ENCODE measurements around the gene LYSMD3.

DNA sequence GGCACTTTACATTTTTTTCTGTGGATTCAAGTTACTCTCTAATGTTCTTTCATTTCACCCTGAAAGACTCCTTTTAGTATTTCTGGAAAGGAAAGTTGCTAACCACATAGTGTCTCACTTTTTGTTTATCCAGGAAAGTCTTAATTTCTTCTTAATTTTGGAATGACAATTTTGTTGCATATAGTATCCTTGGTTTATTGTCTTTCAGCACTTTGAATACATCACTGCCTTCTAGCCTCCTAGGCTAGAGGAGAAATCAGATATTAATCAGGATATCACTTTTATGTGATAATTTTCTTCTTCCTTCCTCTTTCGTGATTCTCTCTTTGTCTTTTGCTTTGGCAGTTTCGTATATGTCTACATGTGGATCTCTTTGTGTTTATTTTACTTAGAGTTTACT lies 40.6 kb upstream of the LYSMD3 start:
- TF ChIP-seq, protein P1, sequence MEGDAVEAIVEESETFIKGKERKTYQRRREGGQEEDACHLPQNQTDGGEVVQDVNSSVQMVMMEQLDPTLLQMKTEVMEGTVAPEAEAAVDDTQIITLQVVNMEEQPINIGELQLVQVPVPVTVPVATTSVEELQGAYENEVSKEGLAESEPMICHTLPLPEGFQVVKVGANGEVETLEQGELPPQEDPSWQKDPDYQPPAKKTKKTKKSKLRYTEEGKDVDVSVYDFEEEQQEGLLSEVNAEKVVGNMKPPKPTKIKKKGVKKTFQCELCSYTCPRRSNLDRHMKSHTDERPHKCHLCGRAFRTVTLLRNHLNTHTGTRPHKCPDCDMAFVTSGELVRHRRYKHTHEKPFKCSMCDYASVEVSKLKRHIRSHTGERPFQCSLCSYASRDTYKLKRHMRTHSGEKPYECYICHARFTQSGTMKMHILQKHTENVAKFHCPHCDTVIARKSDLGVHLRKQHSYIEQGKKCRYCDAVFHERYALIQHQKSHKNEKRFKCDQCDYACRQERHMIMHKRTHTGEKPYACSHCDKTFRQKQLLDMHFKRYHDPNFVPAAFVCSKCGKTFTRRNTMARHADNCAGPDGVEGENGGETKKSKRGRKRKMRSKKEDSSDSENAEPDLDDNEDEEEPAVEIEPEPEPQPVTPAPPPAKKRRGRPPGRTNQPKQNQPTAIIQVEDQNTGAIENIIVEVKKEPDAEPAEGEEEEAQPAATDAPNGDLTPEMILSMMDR (optimal IDR thresholded peaks at IDR 0.05 in 1 of 3, IDR thresholded peaks at IDR 0.05 in 1 of 3, conservative IDR thresholded peaks at IDR 0.05 in 1 of 3; ENCODE audit: extremely low read depth in 1 of 3, insufficient read depth in 2 of 3, low read length in 3 of 3) = no peak
- no peak for TF ChIP-seq EZH2 (IDR thresholded peaks at IDR 0.05; ENCODE audit: low read length)
